Lung microvascular endothelial cell (primary cell): ENCODE results near the gene PRSS56. TPM values are rescaled to one million over a fixed set of nuclear protein-coding genes. Genes with fewer than 3 reads are reported as not detected.
"Not testable (repeated sequence)": the region's sequence is repeated elsewhere in the genome, so short reads cannot be mapped to it uniquely, and the experiment has no call there.

Experiments used
- DNase-seq, 2 donors: peaks; one replicate each; pipeline versions ENCODE4 v3.0.0 to v3.0.0-alpha.2; 2010; ENCODE audit warnings: low read depth in 2 of 2
- total RNA-seq: library from RNA; depleted of rRNA; stranded (reverse); fragments of >200 nt; gene quantifications from 2 replicates; pipeline ENCODE4 v1.2.1, GENCODE V29; 2014

PRSS56 gene
- total RNA-seq, 1 donor from 2014 or later = not detected

GRCh38 chr2:232525199-232525598, 5.0 kb downstream of the PRSS56 start:
- no peak for DNase-seq

GRCh38 chr2:232525791-232526371, 5.7 kb downstream of the PRSS56 start, which contains the start of gene CHRND:
CHRND (plus strand) TSS chr2:232526160; CDS start chr2:232526216, 56 bp downstream.
- no peak for DNase-seq

- DNase-seq = no peak
These were observed 6.3 kb downstream of the PRSS56 start for GRCh38 chr2:232526372-232526941.

- no peak for DNase-seq
These were observed 7.8 kb downstream of the PRSS56 start for GRCh38 chr2:232527905-232528470.

GRCh38 chr2:232528746-232529460, 8.7 kb downstream of the PRSS56 start:
- peak in 1 of 2 donors; percentile 42 for DNase-seq

- no peak for DNase-seq
These were observed 9.8 kb downstream of the PRSS56 start for GRCh38 chr2:232529806-232530547.

GRCh38 chr2:232530626-232531260, 10.6 kb downstream of the PRSS56 start:
- DNase-seq = no peak

GRCh38 chr2:232532419-232532818, 12.2 kb downstream of the PRSS56 start:
- no peak for DNase-seq

- not testable (repeated sequence) for DNase-seq
These were observed 12.6 kb downstream of the PRSS56 start for GRCh38 chr2:232532821-232533220.

- DNase-seq = no peak
These were observed 13.9 kb downstream of the PRSS56 start for GRCh38 chr2:232533944-232534710.

GRCh38 chr2:232534940-232535651, 14.9 kb downstream of the PRSS56 start:
- no peak for DNase-seq

- no peak for DNase-seq
These were observed 15.8 kb downstream of the PRSS56 start for GRCh38 chr2:232535761-232536530.

GRCh38 chr2:232537079-232537478, 16.9 kb downstream of the PRSS56 start:
- DNase-seq = no peak

- DNase-seq = no peak
These were observed 17.3 kb downstream of the PRSS56 start for GRCh38 chr2:232537499-232537898.

- no peak for DNase-seq
These were observed 18.5 kb downstream of the PRSS56 start for GRCh38 chr2:232538671-232539070.

GRCh38 chr2:232539298-232540231, 19.4 kb downstream of the PRSS56 start, which contains the start of gene CHRNG:
CHRNG (plus strand) TSS chr2:232539692; CDS start chr2:232539748, 56 bp downstream.
- no peak for DNase-seq

- DNase-seq = no peak
These were observed 20.4 kb downstream of the PRSS56 start for GRCh38 chr2:232540441-232541041.
